K562 (cell line): Measurements from ENCODE around the gene CHAF1A. TPM values are rescaled to one million over a fixed set of nuclear protein-coding genes. Genes with fewer than 3 reads are reported as not detected.

Source experiments
- ATAC-seq: fragments of 200-7000 bp; cut with Tn5 transposase; 3 replicates; pipeline ENCODE4 v1.9.1; 2020; ENCODE audit warnings: moderate library complexity
- BruUV-seq: library from RNA; stranded (reverse); fragments of 400-500 nt; replicated peaks from 2 replicates; lab custom pipeline; 2021; lab: Mats Ljungman, UMichigan
- CTCF ChIA-PET: fragments of 300-600 bp; formaldehyde crosslinking; extraction: SDS; loops from one replicate; lab custom pipeline; 2021; ENCODE audit warnings: low intra/inter-chr PET ratio; lab: Yijun Ruan, JAX
- POLR2A ChIA-PET: fragments of 300-600, 350-650 bp; sonication (Branson Sonifier 250); formaldehyde crosslinking; extraction: SDS; loops from one replicate; lab custom pipeline; 2021; ENCODE audit warnings: antibody characterized with exemption, inconsistent platforms; lab: Yijun Ruan, JAX
- DNase-seq, 4 experiments: peaks; one replicate each; pipeline versions ENCODE4 v3.0.0 to v3.0.0-alpha.2; 2011 to 2018; ENCODE audit warnings: low spot score in 3 of 4, mixed read lengths in 3 of 4; ENCODE audit errors: extremely low read depth in 1 of 4
- FAIRE-seq: peaks from 2 replicates; lab custom pipeline; 2011; peaks lifted over from hg19 to GRCh38; lab: Jason Lieb, UNC
- H2AFZ ChIP-seq: 2 replicates; pipeline ENCODE4 v1.6.0; 2011; ENCODE audit warnings: low read depth, low read length, control low read depth, inconsistent platforms
- H3K27ac ChIP-seq: fragments of 200-600 bp; 3 replicates; pipeline ENCODE4 v1.8.0; 2011; ENCODE audit warnings: low read depth, mild to moderate bottlenecking, control low read depth, inconsistent platforms, low read length, moderate library complexity, mixed read lengths; ENCODE audit errors: extremely low read depth
- H3K27me3 ChIP-seq, 2 experiments: fragments of 300-600 bp in 1 of 2; 2 replicates in 1 of 2; 3 replicates in 1 of 2; pipeline versions ENCODE4 v1.6.0 to v1.8.0; 2011; ENCODE audit warnings: inconsistent platforms in 2 of 2, low read length in 2 of 2, mild to moderate bottlenecking in 1 of 2, mixed read lengths in 1 of 2, moderate library complexity in 1 of 2; ENCODE audit not compliant: control insufficient read depth in 2 of 2, insufficient read depth in 2 of 2
- H3K36me3 ChIP-seq: fragments of 300-600 bp; 3 replicates; pipeline ENCODE4 v1.8.0; 2011; ENCODE audit warnings: mild to moderate bottlenecking, low read length, inconsistent platforms; ENCODE audit not compliant: control insufficient read depth, insufficient read depth
- H3K4me1 ChIP-seq, 2 experiments: fragments of 200-600 bp in 1 of 2; replicated peaks in 1 of 2; 2 replicates in 1 of 2; 3 replicates in 1 of 2; pipeline versions ENCODE4 v1.5.1 to v1.8.0; 2011; ENCODE audit warnings: inconsistent platforms in 2 of 2, low read length in 2 of 2, mild to moderate bottlenecking in 1 of 2, mixed read lengths in 1 of 2, moderate library complexity in 1 of 2; ENCODE audit not compliant: control insufficient read depth in 2 of 2, insufficient read depth in 2 of 2
- H3K4me2 ChIP-seq: 2 replicates; pipeline ENCODE4 v1.6.1; 2011; ENCODE audit warnings: low read length, control low read depth, inconsistent platforms, mixed read lengths; ENCODE audit not compliant: insufficient read depth
- H3K4me3 ChIP-seq: fragments of 200-600 bp; sonication (generic), shearing (Covaris generic); 2 replicates; pipeline ENCODE4 v1.5.1; 2016; ENCODE audit warnings: control low read depth, inconsistent platforms
- H3K79me2 ChIP-seq: fragments of 200-600 bp; 3 replicates; pipeline ENCODE4 v1.8.0; 2011; ENCODE audit warnings: low read length, inconsistent platforms; ENCODE audit not compliant: control insufficient read depth, insufficient read depth
- H3K9ac ChIP-seq, 2 experiments: 2 replicates each; pipeline versions ENCODE4 v1.6.0 to v1.6.1; 2011; ENCODE audit warnings: low read depth in 2 of 2, low read length in 2 of 2, control low read depth in 1 of 2, inconsistent platforms in 1 of 2, mild to moderate bottlenecking in 1 of 2, mixed read lengths in 1 of 2; ENCODE audit not compliant: insufficient read depth in 1 of 2
- H3K9me1 ChIP-seq: one replicate; pipeline ENCODE4 v1.6.0; 2011; ENCODE audit warnings: inconsistent platforms, mild to moderate bottlenecking, low read length, moderate library complexity; ENCODE audit not compliant: control insufficient read depth, insufficient read depth
- H3K9me3 ChIP-seq: replicated peaks from 2 replicates; pipeline ENCODE4 v1.5.1; 2011; ENCODE audit warnings: low read depth, low read length, inconsistent platforms; ENCODE audit not compliant: control insufficient read depth, insufficient read depth
- H4K20me1 ChIP-seq: replicated peaks from 2 replicates; pipeline ENCODE4 v1.6.1; 2011; ENCODE audit warnings: low read length, inconsistent platforms, mixed read lengths; ENCODE audit not compliant: control insufficient read depth, insufficient read depth
- CBFA2T2 ChIP-seq: fragments of 450-650 bp; conservative IDR thresholded peaks from 2 replicates; pipeline ENCODE4 v1.6.1; 2017; ENCODE audit warnings: mild to moderate bottlenecking
- CBFB ChIP-seq: sonication (generic); formaldehyde crosslinking; IDR thresholded peaks from 2 replicates; pipeline ENCODE4 v1.4.0; 2020; ENCODE audit warnings: mild to moderate bottlenecking, missing genetic modification reagents
- CHD1 ChIP-seq: fragments of 200-600 bp; sonication (generic); IDR thresholded peaks from one replicate; pipeline ENCODE4 v1.6.1; 2012; ENCODE audit warnings: mild to moderate bottlenecking, moderate library complexity, low read length, inconsistent platforms
- ETV6 ChIP-seq, 3 experiments: fragments of 150-350 bp in 1 of 3; sonication (generic) in 1 of 3; formaldehyde crosslinking in 1 of 3; IDR thresholded peaks; 2 replicates each; pipeline versions ENCODE4 v1.6.1 to v1.8.0; 2014 to 2022; ENCODE audit warnings: borderline replicate concordance in 2 of 3, low read depth in 2 of 3, antibody characterized with exemption in 1 of 3, low read length in 1 of 3, mild to moderate bottlenecking in 1 of 3, missing genetic modification reagents in 1 of 3
- HNRNPLL ChIP-seq: fragments of 200-400 bp; formaldehyde crosslinking; IDR thresholded peaks from 2 replicates; pipeline ENCODE4 v1.6.1; 2017; ENCODE audit warnings: low read length, low read depth, mild to moderate bottlenecking; ENCODE audit not compliant: poor library complexity, severe bottlenecking
- JUN ChIP-seq, 2 experiments: sonication (generic) in 1 of 2; formaldehyde crosslinking in 1 of 2; IDR thresholded peaks; 2 replicates each; pipeline versions ENCODE4 v1.6.1 to v1.8.0; 2012 to 2022; ENCODE audit warnings: borderline replicate concordance in 2 of 2, mild to moderate bottlenecking in 2 of 2, improper control_type of control experiment in 1 of 2, low read depth in 1 of 2, low read length in 1 of 2, missing genetic modification reagents in 1 of 2
- KDM1A ChIP-seq, 2 experiments: fragments of 450-650 bp; IDR thresholded peaks; 2 replicates each; pipeline ENCODE4 v1.6.1; 2016; ENCODE audit warnings: mild to moderate bottlenecking in 2 of 2
- RCOR1 ChIP-seq, 2 experiments: IDR thresholded peaks; 2 replicates each; pipeline ENCODE4 v1.6.1; 2012; ENCODE audit warnings: low read depth in 2 of 2, low read length in 2 of 2, borderline replicate concordance in 1 of 2, improper control_type of control experiment in 1 of 2
- SNIP1 ChIP-seq: fragments of 450-650 bp; IDR thresholded peaks from 2 replicates; pipeline ENCODE4 v1.7.1; 2017; ENCODE audit warnings: low read depth, mild to moderate bottlenecking
- TBL1XR1 ChIP-seq, 2 experiments: IDR thresholded peaks; 2 replicates each; pipeline ENCODE4 v1.6.1; 2012; ENCODE audit warnings: improper control_type of control experiment in 2 of 2, low read length in 2 of 2, mild to moderate bottlenecking in 1 of 2
- WGBS: fragments of 100-300 bp; shearing (Covaris generic); methylation state at CpG from one replicate; pipeline ENCODE4 v1.1.6; 2016; ENCODE audit warnings: low coverage, mixed read lengths; ENCODE audit not compliant: insufficient coverage; ENCODE audit errors: missing lambda C conversion rate; 5-methylcytosine and 5-hydroxymethylcytosine counted together
- in situ Hi-C: fragments of 300-500 bp; cut with MboI; formaldehyde crosslinking; loops from 4 replicates; pipeline ENCODE4 v1.15.0; 2018; ENCODE audit warnings: inconsistent platforms, mixed read lengths
- intact Hi-C: fragments of 100-400 bp; cut with micrococcal nuclease; formaldehyde crosslinking; loops from 2 replicates; pipeline ENCODE4 v1.14.2; 2022
- polyA plus RNA-seq, 8 experiments: library from polyadenylated mRNA; depleted of rRNA in 4 of 8; stranded (reverse) in 5 of 8; unstranded in 3 of 8; fragments of >200 nt; fragmentation: Nextera tagmentation in 2 of 8; fragmentation: Illumina TruSeq in 1 of 8; extraction: Ambion mirVana in 2 of 8; extraction: Trizol in 1 of 8; gene quantifications; 2 replicates each; pipeline versions ENCODE4 v1.2.1 to v1.2.3, GENCODE V29; 2011 to 2014; ENCODE audit warnings: inconsistent platforms in 1 of 8, missing spikeins in 1 of 8
- total RNA-seq, 7 experiments: library from RNA; depleted of rRNA in 6 of 7; stranded (reverse); fragments of >200 nt in 6 of 7; fragmentation: Illumina TruSeq in 2 of 7; extraction: Trizol in 2 of 7; gene quantifications; 2 replicates each; pipeline versions ENCODE4 v1.2.1 to v1.2.3, GENCODE V29; 2011 to 2021; ENCODE audit warnings: low replicate concordance in 1 of 7

CHAF1A gene
- total and polyA plus RNA-seq, 9 of the 15 experiments (the other 6 are each of a cell fraction or from before 2014, with no cell fraction given) = 1.6 to 86.9 (median 45.2) TPM

DNA sequence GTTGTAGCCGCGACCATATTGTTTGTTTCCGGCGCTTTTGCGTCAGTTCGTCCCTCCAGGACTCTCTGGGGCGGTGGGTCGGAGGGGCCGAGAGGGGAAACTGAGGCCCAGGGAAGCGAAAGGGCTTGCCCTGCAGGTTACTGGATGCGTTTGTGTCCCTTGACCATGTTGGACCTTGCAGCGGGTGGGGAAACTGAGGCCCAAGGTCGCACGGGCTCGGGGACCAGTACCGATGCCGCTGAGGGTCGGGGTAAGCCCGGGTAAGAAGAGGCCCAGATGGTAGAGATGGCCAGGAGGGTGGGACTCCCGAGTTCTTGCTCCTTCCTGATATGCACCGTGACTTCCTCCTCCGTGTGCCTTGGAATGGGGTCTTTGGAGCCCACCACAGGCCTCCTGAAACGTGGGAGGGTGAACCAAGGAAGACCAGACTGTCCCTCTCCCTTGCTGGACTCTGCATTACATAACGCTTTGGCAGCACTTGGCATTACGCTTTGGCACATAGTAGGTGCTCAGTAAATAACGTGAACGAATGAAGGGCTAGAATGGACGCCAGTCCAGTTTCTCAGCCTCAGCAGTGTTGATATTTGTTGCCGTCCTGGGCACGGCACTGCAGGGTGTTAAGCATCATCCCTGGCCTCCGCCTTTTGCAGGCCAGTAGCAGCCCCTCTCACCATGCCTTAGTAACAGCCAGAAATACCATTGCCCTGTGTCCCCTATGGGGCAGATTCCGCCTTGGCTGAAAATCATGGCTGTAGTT, 743 bp downstream of the CHAF1A start (continued):
- TF ChIP-seq HNRNPLL = no peak
- TF ChIP-seq CBFA2T2 = no peak
- no peak for TF ChIP-seq TBL1XR1 (IDR thresholded peaks at IDR 0.05; ENCODE audit: low read length in 2 of 2)
- 0 out of 4 replicates have a peak, but pooled peaks of 1 of the 2 experiments have one; percentile 24 for TF ChIP-seq KDM1A (IDR thresholded peaks at IDR 0.05)
- TF ChIP-seq CBFB (CRISPR knock-in tag) = no peak
- 0 out of 4 replicates have a peak, but pooled peaks of 1 of the 2 experiments have one; percentile 30 for TF ChIP-seq RCOR1 (IDR thresholded peaks at IDR 0.05; ENCODE audit: borderline replicate concordance in 1 of 2, low read depth in 2 of 2, low read length in 2 of 2)
- TF ChIP-seq JUN (IDR thresholded peaks at IDR 0.05; ENCODE audit: borderline replicate concordance, low read depth, low read length) = no peak
- TF ChIP-seq JUN (CRISPR knock-in tag; IDR thresholded peaks at IDR 0.05; ENCODE audit: borderline replicate concordance) = 0 out of 2 replicates have a peak, but pooled peaks have one; percentile 22
- TF ChIP-seq, all 486 proteins: peak for 27

DNA sequence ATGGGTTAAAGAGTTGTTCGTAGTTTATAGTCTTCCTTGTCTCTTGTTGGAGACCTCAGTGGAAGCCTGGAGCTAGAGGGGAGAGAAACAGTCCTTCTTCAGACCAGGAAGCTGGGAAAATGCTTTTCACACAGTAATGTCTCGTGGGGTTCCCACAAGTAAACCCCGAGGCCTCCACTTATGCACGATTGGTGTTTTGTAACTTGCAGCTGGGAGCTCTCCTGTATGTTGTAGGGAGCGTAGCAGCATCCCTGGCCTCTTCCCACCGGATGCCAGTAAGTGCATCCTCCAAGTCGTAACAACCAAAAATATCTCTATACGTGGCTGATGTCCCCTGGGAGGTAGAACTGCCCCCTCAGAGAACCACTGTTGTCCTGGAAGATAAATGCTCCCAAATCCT, 3.5 kb downstream of the CHAF1A start:
- Histone ChIP-seq H3K4me2 (no peak overlapping the region), H3K4me1 (peaks cover 9 to 13% of the 10 kb centered on the region in 2 experiments; a peak in 4 of 5 replicates), H3K9me1 (no peaks in the 10 kb centered on the region), H3K36me3 (peaks cover 62% of the 10 kb centered on the region), H3K9ac (no peak overlapping the region), H4K20me1 (peaks cover 24% of the 10 kb centered on the region; the same call in 1 of the 2 replicates), H3K79me2 (peaks cover 91% of the 10 kb centered on the region), H3K27ac (no peak overlapping the region), H2AFZ (no peak overlapping the region), H3K4me3 (no peak overlapping the region), H3K9me3 (no peaks in the 10 kb centered on the region), H3K27me3 (no peaks in the 10 kb centered on the region)
- no peak for ATAC-seq
- BruUV-seq = TSS peak; percentile 23
- no peak for FAIRE-seq
- WGBS = 90% methylated on average over 8 of the region's 8 CpGs
- DNase-seq = no peak
- intact Hi-C loops (no loop called here), in situ Hi-C loops (no loop called here)
- CTCF ChIA-PET = interaction anchor here (0.6 kb wide), 1 partner anchor 201 kb away, joined by 4 read pairs; no protein-coding TSS in a partner anchor
- TF ChIP-seq SNIP1 (no peak), CHD1 (no peak), ETV6 (IDR thresholded peaks at IDR 0.05; ENCODE audit: borderline replicate concordance in 1 of 2, low read depth in 2 of 2, low read length in 1 of 2) (no peak), ETV6 (CRISPR knock-in tag; IDR thresholded peaks at IDR 0.05; ENCODE audit: borderline replicate concordance) (no peak)
- POLR2A ChIA-PET = interaction anchor here (0.6 to 3.4 kb wide), 4 partner anchors 9 to 22 kb away, joined by 3 to 24 read pairs (median 4); no protein-coding TSS in a partner anchor
